GM21619 (cell line): ENCODE measurements around the gene PCDHB6.
"Not testable (repeated sequence)": the region's sequence is repeated elsewhere in the genome, so short reads cannot be mapped to it uniquely, and the experiment has no call there.

Experiments
- ATAC-seq: cut with Tn5 transposase; IDR thresholded peaks from one replicate; pipeline ENCODE4 v1.9.1; 2021; ENCODE audit not compliant: unreplicated experiment

PCDHB6 gene

GRCh38 chr5:141201646-141202045, 51.8 kb downstream of the PCDHB6 start:
- not testable (repeated sequence) for ATAC-seq
